Heart left ventricle (tissue), 13 donors: ENCODE data around the gene RBKS.
A peak's percentile ranks its signal among the peaks of the same experiment; 100 is the strongest.

Source experiments
- POLR2A ChIP-seq, 2 donors: fragments of 450-650 bp; IDR thresholded peaks; one replicate each; pipeline ENCODE4 v1.6.1; 2017; ENCODE audit warnings: antibody characterized with exemption in 2 of 2, mild to moderate bottlenecking in 2 of 2, moderate library complexity in 2 of 2
- TF ChIP-seq, protein P1 (sequence below), 12 donors: fragments of 200-600 bp; sonication (generic) in 4 of 12; IDR thresholded peaks; one replicate each; pipeline versions ENCODE4 v1.5.0 to v1.8.0; 2018 to 2022; ENCODE audit warnings: antibody characterized with exemption in 12 of 12, mild to moderate bottlenecking in 5 of 12
- donor health status: ischemic (EF 13 %, LVEDD 7.1; RV severe dilation, severe dysfunction).
- donor health status: DM: no; HTN: yes; CAD: no.
- donor health status: DM: no; HTN: no; CAD: no.
- donor health status: ischemic (EF 25% LVEDD 6.9; RV normal size, moderate dysfunction).
- donor health status: ischemic (EF 25% LVEDD 5.7; RV mildly dilated, moderate dysfunction).
- donor health status: ischemic (EF 35%, LVEDD 5.7; RV mildly dilated, moderate dysfunction).
- donor health status: nonischemic (EF 11% LVEDD 7.7; RV severe dilation, severe dysfunction).
- donor health status: DM: yes; HTN: yes; CAD: no.
- donor health status: PGD.
- donor health status: ischemic (EF 29% LVEDD 5.4; RV normal size, mild dysfunction).
- donor health status: nonischemic (EF 23%, LVEDD 6.1; RV moderate dilation, normal function).

DNA sequence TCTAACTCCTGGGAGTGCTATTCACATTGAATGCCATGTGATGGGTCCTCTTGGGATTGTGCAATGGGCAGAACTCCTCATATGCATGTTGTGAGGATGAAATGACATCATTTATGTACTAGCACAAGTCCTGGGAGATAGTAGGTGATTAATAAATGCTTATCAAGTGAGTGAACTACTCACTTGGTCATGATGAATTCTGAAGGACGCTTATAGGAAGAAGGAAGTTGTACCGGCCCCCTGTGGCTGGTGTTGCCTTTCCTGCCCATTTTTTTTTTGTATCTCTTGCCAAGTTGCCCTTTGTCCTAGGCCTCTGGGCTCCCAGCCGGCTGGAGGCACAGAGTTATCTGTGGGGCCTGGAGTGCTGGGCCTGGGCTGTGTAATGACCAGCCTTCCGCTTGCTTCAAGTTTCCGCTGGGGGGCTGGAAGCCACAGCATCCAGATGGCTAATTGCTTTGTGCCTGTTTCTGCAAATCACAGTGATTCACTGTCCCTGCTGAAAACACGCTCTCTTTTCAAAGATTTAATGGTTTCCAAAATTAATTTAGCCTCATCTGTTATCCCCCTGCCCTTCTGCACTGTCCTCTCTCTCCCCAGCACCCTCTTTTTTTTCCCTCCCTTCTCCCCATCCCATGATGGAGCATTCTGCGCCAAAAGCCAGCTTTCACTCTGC, 152.4 kb downstream of the RBKS start:
- TF ChIP-seq POLR2A (IDR thresholded peaks at IDR 0.05): no peak
- TF ChIP-seq, protein P1, sequence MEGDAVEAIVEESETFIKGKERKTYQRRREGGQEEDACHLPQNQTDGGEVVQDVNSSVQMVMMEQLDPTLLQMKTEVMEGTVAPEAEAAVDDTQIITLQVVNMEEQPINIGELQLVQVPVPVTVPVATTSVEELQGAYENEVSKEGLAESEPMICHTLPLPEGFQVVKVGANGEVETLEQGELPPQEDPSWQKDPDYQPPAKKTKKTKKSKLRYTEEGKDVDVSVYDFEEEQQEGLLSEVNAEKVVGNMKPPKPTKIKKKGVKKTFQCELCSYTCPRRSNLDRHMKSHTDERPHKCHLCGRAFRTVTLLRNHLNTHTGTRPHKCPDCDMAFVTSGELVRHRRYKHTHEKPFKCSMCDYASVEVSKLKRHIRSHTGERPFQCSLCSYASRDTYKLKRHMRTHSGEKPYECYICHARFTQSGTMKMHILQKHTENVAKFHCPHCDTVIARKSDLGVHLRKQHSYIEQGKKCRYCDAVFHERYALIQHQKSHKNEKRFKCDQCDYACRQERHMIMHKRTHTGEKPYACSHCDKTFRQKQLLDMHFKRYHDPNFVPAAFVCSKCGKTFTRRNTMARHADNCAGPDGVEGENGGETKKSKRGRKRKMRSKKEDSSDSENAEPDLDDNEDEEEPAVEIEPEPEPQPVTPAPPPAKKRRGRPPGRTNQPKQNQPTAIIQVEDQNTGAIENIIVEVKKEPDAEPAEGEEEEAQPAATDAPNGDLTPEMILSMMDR (IDR thresholded peaks at IDR 0.05): peak in 2 of 12 donors; percentile 13 to 25
